Brain microvascular endothelial cell (primary cell): Measurements from ENCODE around the gene CDH4.

ENCODE experiments used
- DNase-seq: peaks from one replicate; pipeline ENCODE4 v3.0.0-alpha.2; 2020
- H3K27ac ChIP-seq: fragments of 250-450 bp; sonication (Bioruptor Pico); 2 replicates; pipeline ENCODE4 v1.5.1; 2020; ENCODE audit warnings: mild to moderate bottlenecking, moderate library complexity
- H3K27me3 ChIP-seq: fragments of 250-450 bp; sonication (Bioruptor Pico); replicated peaks from 2 replicates; pipeline ENCODE4 v1.5.1; 2020; ENCODE audit warnings: mild to moderate bottlenecking
- H3K36me3 ChIP-seq: fragments of 250-450 bp; sonication (Bioruptor Pico); replicated peaks from 2 replicates; pipeline ENCODE4 v1.5.1; 2020; ENCODE audit warnings: mild to moderate bottlenecking
- H3K4me3 ChIP-seq: 2 replicates; pipeline ENCODE4 v1.5.1; 2011; ENCODE audit warnings: low read depth, mild to moderate bottlenecking, control low read depth, low read length, moderate library complexity
- in situ Hi-C: cut with HindIII; loops from 2 replicates; pipeline ENCODE4 v1.10.0; 2017; ENCODE audit warnings: low sequenced_read_pairs, low pct_ligation_motif_present
- TF ChIP-seq, protein P1 (sequence below): IDR thresholded peaks from 2 replicates; pipeline ENCODE4 v1.5.1; 2011; ENCODE audit warnings: low read depth, mild to moderate bottlenecking, moderate library complexity, low read length, control low read depth, inconsistent platforms; ENCODE audit errors: missing control alignments

The CDH4 gene

DNA sequence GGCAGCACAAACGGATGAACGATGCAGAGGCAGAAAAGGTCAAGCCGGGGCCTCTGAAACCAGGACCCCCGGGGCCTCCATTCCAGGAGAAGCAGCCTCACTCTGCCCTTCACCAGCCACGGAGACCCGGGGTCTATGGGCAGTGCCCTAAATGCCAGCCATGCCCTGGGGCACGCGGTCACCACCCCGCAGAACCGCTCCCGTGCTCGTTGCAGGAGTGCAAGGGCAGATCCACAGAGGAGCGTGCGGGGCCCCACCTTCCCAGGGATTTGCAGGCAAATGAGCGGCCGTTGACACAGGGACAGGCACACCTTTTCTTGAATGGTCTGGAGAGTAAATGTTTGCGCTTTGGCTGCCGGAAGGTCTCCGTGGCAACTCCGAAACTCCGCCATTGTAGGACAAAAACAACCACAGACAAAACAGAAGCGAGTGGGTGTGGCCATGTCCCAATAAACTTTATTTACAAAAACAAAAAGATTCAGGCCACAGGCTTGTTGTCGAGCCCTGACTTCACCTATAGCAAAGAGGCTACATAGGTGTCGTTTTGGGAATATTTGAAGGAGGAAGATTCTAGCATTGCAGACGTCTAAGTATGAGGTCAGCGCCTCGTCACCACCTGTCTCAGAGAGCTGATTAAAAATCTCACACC lies 650.3 kb downstream of the CDH4 start:
- in situ Hi-C loops: no loop called here
- no peaks in the 10 kb centered on the region for H3K27me3 ChIP-seq
- DNase-seq: no peak
- no peaks in the 10 kb centered on the region for H3K36me3 ChIP-seq
- H3K27ac ChIP-seq: no peak overlapping the region
- TF ChIP-seq, protein P1, sequence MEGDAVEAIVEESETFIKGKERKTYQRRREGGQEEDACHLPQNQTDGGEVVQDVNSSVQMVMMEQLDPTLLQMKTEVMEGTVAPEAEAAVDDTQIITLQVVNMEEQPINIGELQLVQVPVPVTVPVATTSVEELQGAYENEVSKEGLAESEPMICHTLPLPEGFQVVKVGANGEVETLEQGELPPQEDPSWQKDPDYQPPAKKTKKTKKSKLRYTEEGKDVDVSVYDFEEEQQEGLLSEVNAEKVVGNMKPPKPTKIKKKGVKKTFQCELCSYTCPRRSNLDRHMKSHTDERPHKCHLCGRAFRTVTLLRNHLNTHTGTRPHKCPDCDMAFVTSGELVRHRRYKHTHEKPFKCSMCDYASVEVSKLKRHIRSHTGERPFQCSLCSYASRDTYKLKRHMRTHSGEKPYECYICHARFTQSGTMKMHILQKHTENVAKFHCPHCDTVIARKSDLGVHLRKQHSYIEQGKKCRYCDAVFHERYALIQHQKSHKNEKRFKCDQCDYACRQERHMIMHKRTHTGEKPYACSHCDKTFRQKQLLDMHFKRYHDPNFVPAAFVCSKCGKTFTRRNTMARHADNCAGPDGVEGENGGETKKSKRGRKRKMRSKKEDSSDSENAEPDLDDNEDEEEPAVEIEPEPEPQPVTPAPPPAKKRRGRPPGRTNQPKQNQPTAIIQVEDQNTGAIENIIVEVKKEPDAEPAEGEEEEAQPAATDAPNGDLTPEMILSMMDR: no peak
- H3K4me3 ChIP-seq: no peak overlapping the region

DNA sequence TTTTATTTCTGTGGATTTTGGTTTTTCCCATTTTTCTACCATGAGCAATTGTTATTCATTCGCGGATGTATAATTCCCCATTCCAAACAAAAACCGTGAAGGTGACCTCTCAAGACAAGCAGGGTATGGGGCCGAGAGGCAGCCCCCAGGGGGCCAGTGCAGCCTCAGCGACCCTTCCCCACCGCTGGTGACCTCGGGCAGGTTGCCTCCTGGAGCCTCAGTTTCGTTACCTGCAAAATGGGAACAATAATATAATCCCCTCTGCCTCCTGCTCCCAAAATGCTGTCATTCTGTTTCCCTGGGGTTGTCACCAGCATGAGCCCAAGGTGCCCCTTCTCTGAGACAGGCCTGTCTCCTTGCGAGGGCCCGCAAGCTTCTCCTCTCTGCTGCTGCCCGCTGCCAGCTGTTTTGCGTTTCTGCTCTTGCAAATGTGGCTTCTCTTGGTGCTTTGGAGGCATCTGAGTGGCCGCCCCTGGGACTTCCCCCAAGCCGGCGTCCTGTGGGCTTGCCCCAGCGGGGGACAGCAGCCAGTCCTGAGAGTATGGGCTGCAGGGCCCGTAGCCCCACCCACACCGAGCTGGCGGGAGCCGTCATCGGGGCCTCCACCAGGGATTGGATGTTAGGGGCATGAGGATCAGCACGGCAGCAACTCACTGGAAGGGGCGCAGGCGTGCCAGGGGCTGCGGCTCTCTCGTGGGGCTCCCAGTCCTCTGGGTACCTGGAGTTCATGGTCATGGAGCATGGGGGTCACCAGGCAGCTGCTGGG lies 651.7 kb downstream of the CDH4 start:
- TF ChIP-seq, protein P1: no peak
- in situ Hi-C loops: no loop called here
- H3K27ac ChIP-seq: no peak overlapping the region
- DNase-seq: no peak
- no peaks in the 10 kb centered on the region for H3K36me3 ChIP-seq
- H3K27me3 ChIP-seq: no peaks in the 10 kb centered on the region
- H3K4me3 ChIP-seq: no peak overlapping the region

DNA sequence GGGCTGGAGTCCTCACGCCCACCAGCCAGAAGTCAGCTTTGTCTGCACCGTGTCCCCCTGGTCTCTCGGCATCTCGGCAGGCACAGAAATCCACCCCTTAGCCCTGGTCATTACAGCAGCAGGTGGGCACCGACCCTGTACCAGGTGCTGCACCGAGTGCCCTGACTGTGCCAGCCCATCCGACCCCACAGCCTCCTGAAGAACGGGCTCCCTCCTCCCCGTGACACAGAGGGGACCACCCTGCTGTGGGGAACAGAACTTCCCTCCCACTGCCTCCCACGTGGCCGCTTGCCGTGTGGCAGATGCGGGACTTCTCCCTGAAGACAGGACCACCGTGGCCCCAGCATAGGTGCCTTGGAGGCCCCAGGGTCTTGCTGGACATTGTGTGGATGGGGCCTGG lies 652.4 kb downstream of the CDH4 start:
- H3K27ac ChIP-seq: no peak overlapping the region
- TF ChIP-seq, protein P1: no peak
- no peaks in the 10 kb centered on the region for H3K36me3 ChIP-seq
- DNase-seq: no peak
- in situ Hi-C loops: no loop called here
- no peaks in the 10 kb centered on the region for H3K27me3 ChIP-seq
- no peak overlapping the region for H3K4me3 ChIP-seq

DNA sequence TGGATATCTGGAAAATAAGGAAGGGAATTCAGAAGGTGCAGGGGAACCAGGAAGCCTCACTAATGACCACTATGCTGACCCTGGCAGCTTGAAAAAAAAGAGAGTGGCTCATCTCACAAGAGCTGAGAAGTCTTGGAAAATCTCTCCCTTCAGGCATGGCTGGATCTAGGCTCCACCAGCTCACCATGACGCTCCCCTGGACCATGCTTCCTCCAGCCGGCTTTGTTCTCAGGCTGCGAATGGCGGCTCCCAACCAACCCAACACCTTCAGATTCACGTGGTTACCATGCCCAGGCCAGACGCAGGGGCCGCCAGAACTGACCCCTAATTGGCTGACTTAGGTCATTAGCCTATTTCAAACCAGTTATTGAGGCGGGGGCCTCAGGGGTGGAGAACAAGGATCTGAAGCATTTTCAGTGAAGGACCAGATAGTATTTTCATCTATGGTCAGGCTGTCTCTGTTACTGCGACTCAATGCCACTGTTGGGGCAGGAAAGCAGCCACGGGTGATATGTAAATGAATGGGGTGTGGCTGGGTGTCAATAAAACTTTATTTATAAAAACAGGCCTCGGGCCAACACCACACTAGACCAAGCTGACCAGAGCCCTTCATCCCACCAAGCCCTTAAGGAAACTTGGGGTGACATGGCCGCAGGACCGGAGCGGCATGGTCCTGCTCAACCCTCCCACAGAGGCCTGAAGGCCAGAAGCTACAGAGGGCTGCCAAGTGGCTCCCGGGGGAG lies 653.9 kb downstream of the CDH4 start:
- TF ChIP-seq, protein P1: no peak
- no peaks in the 10 kb centered on the region for H3K27me3 ChIP-seq
- in situ Hi-C loops: no loop called here
- no peak overlapping the region for H3K4me3 ChIP-seq
- H3K27ac ChIP-seq: no peak overlapping the region
- DNase-seq: no peak
- no peaks in the 10 kb centered on the region for H3K36me3 ChIP-seq

DNA sequence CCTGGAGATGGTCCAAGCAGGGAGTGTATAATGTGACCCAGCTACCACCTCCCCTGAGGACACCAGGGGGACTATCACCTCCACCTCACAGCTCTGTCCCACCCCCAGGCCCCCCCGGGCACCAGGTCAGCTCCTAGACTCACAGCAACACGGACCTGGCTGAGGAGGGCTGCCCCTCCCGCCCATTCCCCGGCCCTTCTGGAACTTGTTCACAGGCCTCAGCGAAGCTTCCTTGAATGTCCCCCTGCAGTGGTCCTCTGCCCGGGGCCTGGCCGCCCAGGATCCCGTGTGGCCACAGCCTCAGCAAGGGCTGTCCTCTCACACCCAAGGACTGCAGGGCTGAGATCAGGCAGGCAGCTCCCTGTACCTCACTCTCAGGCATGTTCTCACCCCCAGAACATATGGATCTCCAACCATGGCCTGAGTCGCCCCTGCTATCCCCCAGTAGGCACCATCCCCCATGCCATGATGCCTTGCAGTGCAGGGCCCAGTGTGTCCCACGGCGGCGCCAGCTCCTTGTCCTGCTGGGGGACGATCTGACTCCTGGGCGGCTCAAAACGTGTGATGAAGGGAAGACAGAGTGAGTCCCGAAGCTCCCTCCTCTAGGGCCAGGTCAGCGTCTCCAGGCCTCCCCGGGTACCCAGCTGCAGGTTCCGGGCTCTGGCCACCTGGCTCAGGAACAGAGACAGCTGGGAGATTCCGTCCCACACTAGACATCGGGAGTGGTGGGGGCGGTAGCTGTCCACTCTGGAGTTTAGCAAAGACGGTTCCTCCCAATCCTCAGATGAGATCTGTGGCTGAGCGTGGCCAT lies 655.2 kb downstream of the CDH4 start:
- TF ChIP-seq, protein P1: no peak
- no peak for DNase-seq
- no peaks in the 10 kb centered on the region for H3K36me3 ChIP-seq
- no peaks in the 10 kb centered on the region for H3K27me3 ChIP-seq
- no peak overlapping the region for H3K27ac ChIP-seq
- H3K4me3 ChIP-seq: no peak overlapping the region
- in situ Hi-C loops: no loop called here
